ENCODE measurements around the gene REXO1. TPM values are rescaled to one million over a fixed set of nuclear protein-coding genes. Genes with fewer than 3 reads are reported as not detected.

Gene REXO1
- total RNA-seq, 1 experiment from 2014 or later, result 52.2 TPM

DNA sequence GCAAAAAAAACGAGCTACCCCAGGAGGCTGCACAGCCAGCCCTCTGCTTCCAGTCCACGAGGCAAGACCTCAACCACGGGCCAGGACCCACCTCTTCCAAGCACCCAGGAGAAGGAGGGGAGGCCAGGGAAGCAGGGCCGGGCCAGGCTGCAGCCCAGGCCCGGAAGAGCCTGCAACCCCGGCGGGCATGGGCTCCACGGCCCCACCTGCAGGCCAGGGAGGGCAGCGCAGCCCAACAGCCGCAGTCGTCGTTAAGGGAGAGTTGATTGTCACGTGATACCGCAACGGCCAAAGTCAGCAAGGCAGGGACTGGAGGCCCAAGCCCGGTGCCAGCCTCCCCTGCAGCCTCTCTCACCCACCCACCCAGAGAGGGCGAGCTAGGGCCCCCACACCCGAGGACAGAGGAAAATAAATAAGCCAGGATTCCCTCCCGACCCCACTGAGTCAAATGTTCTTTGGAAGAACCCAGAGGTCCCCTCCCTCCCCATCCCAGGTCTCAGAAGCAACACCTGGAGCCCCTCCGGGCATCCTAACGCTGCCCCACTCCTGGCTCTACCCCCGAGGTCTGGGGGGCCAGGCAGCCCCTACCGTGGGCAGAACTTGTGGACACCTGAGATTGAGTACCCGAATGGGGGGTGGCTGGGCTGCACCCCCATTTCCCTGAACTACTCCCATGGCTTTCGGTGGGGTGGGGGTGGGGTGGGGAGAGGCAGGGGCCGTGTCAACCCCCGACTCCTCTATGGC is 5.2 kb upstream of the REXO1 start:
- peak overlapping the region; percentile 83 for H3K4me2 ChIP-seq (ENCODE audit: low read length)
- peak overlapping the region; percentile 4 to 26; a peak in 1 of 4 replicates for H3K4me3 ChIP-seq (replicated peaks in 1 of 2; ENCODE audit: low read depth in 1 of 2, low read length in 2 of 2)
- H3K27ac ChIP-seq (ENCODE audit: low read depth, low read length), result peak overlapping the region; percentile 88
- H3K36me3 ChIP-seq (ENCODE audit: control insufficient read depth in 1 of 2, insufficient read depth in 2 of 2, low read length in 2 of 2), result peaks cover 0 to 7% of the 10 kb centered on the region in 2 experiments; a peak in 1 of 4 replicates
- H3K9ac ChIP-seq (ENCODE audit: low read length), result peak overlapping the region; percentile 47
- ChIA-PET CTCF (interaction anchor here (0.7 kb wide), 1 partner anchor 8 kb away, joined by 3 read pairs; no protein-coding TSS in a partner anchor), RAD21 (ENCODE audit: low non-redundant PET in 1 of 2, low total read pairs in 2 of 2, uncharacterized antibody in 2 of 2, unreplicated experiment in 2 of 2) (interaction anchor here in 1 of 2 experiments (0.6 kb wide), 1 partner anchor 81 kb away, joined by 4 read pairs; no protein-coding TSS in a partner anchor), POLR2A (no interaction called here)
- H3K79me2 ChIP-seq (ENCODE audit: insufficient read depth, low read length), result peaks cover 74% of the 10 kb centered on the region
- no peaks in the 10 kb centered on the region for H3K27me3 ChIP-seq (ENCODE audit: insufficient read depth, low read length)
- TF ChIP-seq POLR2AphosphoS5 (IDR thresholded peaks at IDR 0.05; ENCODE audit: low read depth, low read length) (0 out of 2 replicates have a peak, but pooled peaks have one; percentile 14), SIN3A (IDR thresholded peaks at IDR 0.05; ENCODE audit: low read depth) (no peak), CTCF (IDR thresholded peaks at IDR 0.05 in 2 of 3, conservative IDR thresholded peaks at IDR 0.05 in 1 of 3; ENCODE audit: borderline replicate concordance in 1 of 3, insufficient read depth in 1 of 3, low read depth in 2 of 3, low read length in 2 of 3) (peak in 2 of 3 experiments; percentile 83 to 98; a peak in 4 of 6 replicates)
- intact Hi-C loops (cut with micrococcal nuclease), result no loop called here
- DNase-seq (ENCODE audit: low read depth, low spot score) (peak; percentile 68), ATAC-seq (peak; percentile 42)
- peaks cover 7% of the 10 kb centered on the region; the same call in 1 of the 2 replicates for H4K20me1 ChIP-seq (ENCODE audit: insufficient read depth)
- H2AFZ ChIP-seq (ENCODE audit: low read depth, low read length, poor library complexity, severe bottlenecking), result no peak overlapping the region
- no peaks in the 10 kb centered on the region for H3K9me3 ChIP-seq (ENCODE audit: control insufficient read depth in 1 of 2, insufficient read depth in 1 of 2, low read depth in 1 of 2, low read length in 2 of 2)
- no peaks in the 10 kb centered on the region for H3K9me2 ChIP-seq (ENCODE audit: insufficient read depth)
- peaks cover 61 to 75% of the 10 kb centered on the region in 2 experiments for H3K4me1 ChIP-seq (ENCODE audit: control insufficient read depth in 1 of 2, insufficient read depth in 2 of 2, low read length in 2 of 2)
- TSS peak; percentile 69 for BruUV-seq (replicated peaks)

DNA sequence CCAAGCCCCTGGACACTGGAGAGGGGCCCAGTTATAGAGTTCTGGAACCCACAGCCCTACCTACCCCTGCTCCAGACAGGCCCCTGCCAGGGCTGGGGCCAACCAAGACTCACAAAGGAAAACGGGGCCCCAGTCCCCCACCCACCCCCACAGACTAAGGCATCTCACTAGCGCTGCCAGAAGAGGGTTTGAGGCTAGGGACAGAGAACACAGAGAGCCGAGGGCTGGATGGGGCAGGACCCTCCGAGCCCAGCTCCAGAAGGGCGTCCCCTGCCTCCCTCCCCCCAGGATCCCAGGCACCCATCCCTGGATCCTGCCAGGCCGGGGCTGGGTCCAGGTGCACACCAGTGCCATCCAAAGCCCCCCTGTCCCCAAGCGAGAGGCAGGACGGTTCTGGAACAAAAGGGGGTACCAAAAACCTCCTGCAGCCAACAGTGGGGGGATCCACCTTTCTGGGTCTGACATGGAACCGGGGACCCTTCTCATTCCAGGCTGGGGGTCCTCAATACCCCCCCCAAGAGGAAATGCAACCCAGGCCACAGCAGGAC is 4.4 kb upstream of the REXO1 start:
- CTCF ChIA-PET, result interaction anchor here (0.7 kb wide), 1 partner anchor 9 kb away, joined by 3 read pairs; no protein-coding TSS in a partner anchor
- H3K9ac ChIP-seq (ENCODE audit: low read length), result peak overlapping the region; percentile 47; the same call in 1 of the 2 replicates
- RAD21 ChIA-PET (ENCODE audit: low non-redundant PET in 1 of 2, low total read pairs in 2 of 2, uncharacterized antibody in 2 of 2, unreplicated experiment in 2 of 2), result interaction anchor here in 1 of 2 experiments (0.6 kb wide), 1 partner anchor 80 kb away, joined by 4 read pairs; no protein-coding TSS in a partner anchor
- peak overlapping the region; percentile 88 for H3K27ac ChIP-seq (ENCODE audit: low read depth, low read length)
- no peak for DNase-seq (ENCODE audit: low read depth, low spot score)
- no peaks in the 10 kb centered on the region for H3K9me2 ChIP-seq (ENCODE audit: insufficient read depth)
- peaks cover 0 to 7% of the 10 kb centered on the region in 2 experiments; a peak in 1 of 4 replicates for H3K36me3 ChIP-seq (ENCODE audit: control insufficient read depth in 1 of 2, insufficient read depth in 2 of 2, low read length in 2 of 2)
- peaks cover 71% of the 10 kb centered on the region for H3K79me2 ChIP-seq (ENCODE audit: insufficient read depth, low read length)
- BruUV-seq (replicated peaks), result no TSS peak
- H4K20me1 ChIP-seq (ENCODE audit: insufficient read depth), result peaks cover 7% of the 10 kb centered on the region; the same call in 1 of the 2 replicates
- no peak overlapping the region for H2AFZ ChIP-seq (ENCODE audit: low read depth, low read length, poor library complexity, severe bottlenecking)
- intact Hi-C loops (cut with micrococcal nuclease), result no loop called here
- no peak overlapping the region for H3K4me3 ChIP-seq (replicated peaks in 1 of 2; ENCODE audit: low read depth in 1 of 2, low read length in 2 of 2)
- H3K4me2 ChIP-seq (ENCODE audit: low read length), result peak overlapping the region; percentile 83
- ATAC-seq, result no peak
- H3K27me3 ChIP-seq (ENCODE audit: insufficient read depth, low read length), result no peaks in the 10 kb centered on the region
- H3K4me1 ChIP-seq (ENCODE audit: control insufficient read depth in 1 of 2, insufficient read depth in 2 of 2, low read length in 2 of 2), result peaks cover 53 to 67% of the 10 kb centered on the region in 2 experiments
- H3K9me3 ChIP-seq (ENCODE audit: control insufficient read depth in 1 of 2, insufficient read depth in 1 of 2, low read depth in 1 of 2, low read length in 2 of 2), result no peaks in the 10 kb centered on the region
- POLR2A ChIA-PET, result no interaction called here
- TF ChIP-seq CTCF (IDR thresholded peaks at IDR 0.05 in 2 of 3, conservative IDR thresholded peaks at IDR 0.05 in 1 of 3; ENCODE audit: borderline replicate concordance in 1 of 3, insufficient read depth in 1 of 3, low read depth in 2 of 3, low read length in 2 of 3) (no peak), EGR1 (IDR thresholded peaks at IDR 0.05; ENCODE audit: low read depth) (no peak), CBX3 (IDR thresholded peaks at IDR 0.05; ENCODE audit: low read depth) (no peak), FOSL1 (IDR thresholded peaks at IDR 0.05; ENCODE audit: low read depth) (no peak), JUND (IDR thresholded peaks at IDR 0.05) (no peak), TCF7L2 (IDR thresholded peaks at IDR 0.05; ENCODE audit: borderline replicate concordance, extremely low read depth, insufficient read depth, insufficient read length) (no peak)
